HL-60 (cell line): ENCODE measurements around the gene MTHFD1L.

ENCODE experiments used
- DNase-seq, 2 experiments: peaks; one replicate each; pipeline ENCODE4 v3.0.0-alpha.2; 2010 to 2020; ENCODE audit warnings: low read depth in 1 of 2, low spot score in 1 of 2
- H3K27ac ChIP-seq: fragments of 250-450 bp; sonication (Bioruptor Pico); replicated peaks from 2 replicates; pipeline ENCODE4 v1.5.1; 2020; ENCODE audit warnings: mild to moderate bottlenecking, moderate library complexity
- H3K27me3 ChIP-seq: fragments of 250-450 bp; sonication (Bioruptor Pico); 2 replicates; pipeline ENCODE4 v1.5.1; 2021; ENCODE audit warnings: mild to moderate bottlenecking, moderate library complexity; ENCODE audit not compliant: insufficient read depth, poor library complexity, severe bottlenecking
- H3K4me3 ChIP-seq: replicated peaks from 2 replicates; pipeline ENCODE4 v1.5.1; 2011; ENCODE audit warnings: mild to moderate bottlenecking, control low read depth, low read length; ENCODE audit not compliant: insufficient read depth
- GABPA ChIP-seq: IDR thresholded peaks from 2 replicates; pipeline ENCODE4 v1.6.1; 2012; ENCODE audit warnings: low read depth
- POLR2AphosphoS5 ChIP-seq: IDR thresholded peaks from 2 replicates; pipeline ENCODE4 v1.6.1; 2012; ENCODE audit warnings: low read depth
- REST ChIP-seq: IDR thresholded peaks from 2 replicates; pipeline ENCODE4 v1.6.1; 2012; ENCODE audit warnings: low read depth; ENCODE audit not compliant: insufficient replicate concordance
- SPI1 ChIP-seq: IDR thresholded peaks from 2 replicates; pipeline ENCODE4 v1.6.1; 2012; ENCODE audit warnings: low read depth, mild to moderate bottlenecking, borderline replicate concordance
- TF ChIP-seq, protein P1 (sequence below): IDR thresholded peaks from one replicate; pipeline ENCODE4 v1.5.1; 2011; ENCODE audit warnings: low read length, control low read depth, inconsistent platforms; ENCODE audit not compliant: insufficient read depth

The MTHFD1L gene

DNA sequence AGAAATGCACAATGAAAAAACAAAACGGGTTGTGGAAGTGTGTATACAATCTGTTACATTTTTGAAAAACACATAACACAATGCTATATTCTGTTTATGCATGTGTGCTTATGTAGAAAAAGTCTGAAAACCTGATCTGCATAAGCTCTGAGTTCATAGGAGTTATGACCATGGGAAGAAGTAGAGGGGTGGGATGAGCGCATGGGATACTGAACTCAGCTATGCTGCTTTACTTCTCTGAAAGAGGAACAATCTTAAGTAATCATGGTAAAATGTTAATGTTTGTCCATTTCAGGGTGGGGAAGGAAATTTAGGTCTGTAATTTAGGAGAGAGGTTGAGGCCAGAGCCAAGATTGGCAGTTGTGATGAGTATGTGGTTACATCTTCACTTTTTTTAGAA lies 126.8 kb downstream of the MTHFD1L start:
- no peak overlapping the region for H3K27ac ChIP-seq
- no peak overlapping the region for H3K4me3 ChIP-seq
- DNase-seq: no peak
- TF ChIP-seq, protein P1, sequence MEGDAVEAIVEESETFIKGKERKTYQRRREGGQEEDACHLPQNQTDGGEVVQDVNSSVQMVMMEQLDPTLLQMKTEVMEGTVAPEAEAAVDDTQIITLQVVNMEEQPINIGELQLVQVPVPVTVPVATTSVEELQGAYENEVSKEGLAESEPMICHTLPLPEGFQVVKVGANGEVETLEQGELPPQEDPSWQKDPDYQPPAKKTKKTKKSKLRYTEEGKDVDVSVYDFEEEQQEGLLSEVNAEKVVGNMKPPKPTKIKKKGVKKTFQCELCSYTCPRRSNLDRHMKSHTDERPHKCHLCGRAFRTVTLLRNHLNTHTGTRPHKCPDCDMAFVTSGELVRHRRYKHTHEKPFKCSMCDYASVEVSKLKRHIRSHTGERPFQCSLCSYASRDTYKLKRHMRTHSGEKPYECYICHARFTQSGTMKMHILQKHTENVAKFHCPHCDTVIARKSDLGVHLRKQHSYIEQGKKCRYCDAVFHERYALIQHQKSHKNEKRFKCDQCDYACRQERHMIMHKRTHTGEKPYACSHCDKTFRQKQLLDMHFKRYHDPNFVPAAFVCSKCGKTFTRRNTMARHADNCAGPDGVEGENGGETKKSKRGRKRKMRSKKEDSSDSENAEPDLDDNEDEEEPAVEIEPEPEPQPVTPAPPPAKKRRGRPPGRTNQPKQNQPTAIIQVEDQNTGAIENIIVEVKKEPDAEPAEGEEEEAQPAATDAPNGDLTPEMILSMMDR: no peak
- TF ChIP-seq REST (no peak), POLR2AphosphoS5 (no peak), GABPA (no peak), SPI1 (no peak)
- H3K27me3 ChIP-seq: no peaks in the 10 kb centered on the region

DNA sequence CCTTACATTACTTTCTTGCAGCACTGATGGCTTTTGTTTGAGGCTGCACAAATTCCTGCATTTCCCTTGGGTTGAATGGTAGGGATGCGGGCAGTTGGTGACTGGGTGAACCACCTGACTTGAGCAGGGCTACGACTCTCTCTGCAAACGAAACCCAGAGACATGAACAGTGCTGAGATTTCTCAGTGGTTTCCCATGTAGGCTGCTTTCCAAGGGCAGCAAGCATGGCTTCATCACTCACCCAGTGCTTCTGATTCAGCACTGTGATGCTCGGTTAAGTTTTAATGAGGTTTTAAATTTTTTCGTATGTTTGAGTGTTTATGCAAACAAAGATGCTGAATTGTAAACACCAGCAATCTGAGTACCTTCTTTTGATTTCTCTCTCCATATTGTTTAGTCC lies 127.2 kb downstream of the MTHFD1L start:
- H3K27ac ChIP-seq: no peak overlapping the region
- no peak for DNase-seq

GRCh38 chr6:150993253-150993652 lies 127.8 kb downstream of the MTHFD1L start:
- Histone ChIP-seq H3K27me3 (no peaks in the 10 kb centered on the region), H3K4me3 (no peak overlapping the region), H3K27ac (no peak overlapping the region)
- DNase-seq: no peak
- TF ChIP-seq GABPA (no peak), POLR2AphosphoS5 (no peak), REST (no peak), SPI1 (no peak)
- TF ChIP-seq, protein P1: no peak

More for the DNA sequence above, 127.2 kb downstream of the MTHFD1L start:
- no peak overlapping the region for H3K4me3 ChIP-seq
- no peaks in the 10 kb centered on the region for H3K27me3 ChIP-seq
- TF ChIP-seq GABPA (no peak), POLR2AphosphoS5 (no peak), REST (no peak), SPI1 (no peak)
- TF ChIP-seq, protein P1: no peak
